Astrocyte of the spinal cord (primary cell): ENCODE data around the gene RAB31.

Experiments used
- DNase-seq: peaks from one replicate; pipeline ENCODE4 v3.0.0; 2011; ENCODE audit warnings: low read depth, low spot score
- H3K4me3 ChIP-seq: 2 replicates; pipeline ENCODE4 v1.5.1; 2011; ENCODE audit warnings: low read depth, mild to moderate bottlenecking, low read length, moderate library complexity
- CTCF ChIP-seq: IDR thresholded peaks from 2 replicates; pipeline ENCODE4 v1.5.1; 2012; ENCODE audit warnings: low read depth, mild to moderate bottlenecking, low read length, inconsistent platforms
- in situ Hi-C: cut with HindIII; loops from 2 replicates; pipeline ENCODE4 v1.10.0; 2017; ENCODE audit warnings: low sequenced_read_pairs

RAB31 gene

DNA sequence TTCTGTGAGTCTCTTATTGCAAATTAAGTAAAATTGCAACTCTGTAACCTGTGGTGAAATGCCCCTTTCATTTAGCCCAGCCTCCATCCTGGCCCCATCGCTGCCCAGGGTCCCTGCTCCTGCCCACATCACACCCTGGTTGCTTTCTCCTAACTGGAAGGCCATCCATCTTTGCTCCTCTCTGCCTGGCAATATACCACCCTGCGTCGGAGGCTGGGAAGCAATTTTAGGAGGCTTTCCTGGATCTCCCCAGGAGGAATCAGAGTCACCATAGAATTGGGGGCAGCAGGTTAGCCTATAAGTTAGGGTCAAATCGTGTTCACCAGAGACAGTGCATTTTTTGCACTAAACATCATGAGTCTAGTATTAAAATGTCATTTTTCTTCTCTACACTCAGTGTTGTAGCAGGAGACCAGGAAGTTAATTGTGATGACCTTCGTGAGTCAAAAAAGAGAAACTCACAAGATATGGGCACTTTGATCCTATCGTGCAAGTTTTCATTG, 163.2 kb downstream of the RAB31 start:
- in situ Hi-C loops = no loop called here
- DNase-seq = no peak
- no peak overlapping the region for H3K4me3 ChIP-seq
- no peak for TF ChIP-seq CTCF

DNA sequence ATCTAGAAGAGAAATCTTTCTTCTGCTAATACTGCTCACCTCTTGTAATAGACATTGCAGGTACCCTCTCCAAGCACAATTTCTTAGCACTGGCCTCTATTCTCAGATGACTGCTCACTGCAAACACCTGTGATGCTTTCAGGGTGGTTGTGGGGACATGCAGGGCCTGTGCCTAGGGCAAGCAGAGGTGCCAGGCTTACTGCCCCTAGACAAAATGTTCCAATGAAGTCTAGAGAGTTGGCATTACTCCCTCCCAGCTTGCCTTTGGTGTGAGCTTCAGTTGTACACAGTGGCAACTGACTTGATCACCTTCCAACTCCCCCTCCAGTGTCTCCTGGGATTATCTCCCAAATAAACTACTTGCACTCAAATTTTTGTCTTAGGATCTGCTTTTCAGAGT, 164.7 kb downstream of the RAB31 start:
- no peak overlapping the region for H3K4me3 ChIP-seq
- in situ Hi-C loops = no loop called here
- no peak for TF ChIP-seq CTCF
- DNase-seq = no peak

GRCh38 chr18:9874728-9875127, 166.6 kb downstream of the RAB31 start:
- no peak for DNase-seq
- TF ChIP-seq CTCF = no peak
- in situ Hi-C loops = no loop called here
- no peak overlapping the region for H3K4me3 ChIP-seq

- no peak for DNase-seq
- TF ChIP-seq CTCF = no peak
- no peak overlapping the region for H3K4me3 ChIP-seq
- in situ Hi-C loops = no loop called here
Observed at GRCh38 chr18:9876212-9876866, 168.2 kb downstream of the RAB31 start.

- in situ Hi-C loops = no loop called here
- no peak for TF ChIP-seq CTCF
- peak overlapping the region; percentile 3 for H3K4me3 ChIP-seq
- peak; percentile 77 for DNase-seq
Observed at GRCh38 chr18:9876867-9877654, 169.0 kb downstream of the RAB31 start.

DNA sequence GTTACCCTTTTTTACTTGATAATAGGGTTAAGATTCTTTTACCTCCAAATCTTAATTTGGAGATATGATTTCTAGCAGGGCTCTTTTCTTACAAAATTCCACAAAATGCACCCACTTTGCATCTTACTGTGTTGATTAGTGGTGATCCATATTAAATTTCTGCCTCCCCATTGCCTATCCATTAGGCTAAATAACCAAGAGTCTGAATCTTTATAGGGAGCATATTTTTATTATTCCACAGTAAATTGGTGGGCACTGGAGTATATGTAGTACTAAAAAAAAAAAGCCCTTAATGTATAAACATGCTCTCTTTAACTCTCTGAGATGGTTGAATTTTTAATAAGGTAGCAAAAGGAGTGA, 169.5 kb downstream of the RAB31 start:
- TF ChIP-seq CTCF = no peak
- DNase-seq = no peak
- in situ Hi-C loops = no loop called here
- H3K4me3 ChIP-seq = no peak overlapping the region
